HEK293 (cell line): ENCODE measurements around the gene MRFAP1.
A peak's percentile ranks its signal among the peaks of the same experiment; 100 is the strongest.

Experiments
- CTCF ChIA-PET: fragments of 350-600 bp; formaldehyde crosslinking; extraction: SDS; loops from one replicate; lab custom pipeline; 2021; ENCODE audit warnings: antibody characterized with exemption; lab: Yijun Ruan, JAX
- POLR2A ChIA-PET: fragments of 300-600 bp; formaldehyde crosslinking; extraction: SDS; loops from one replicate; lab custom pipeline; 2020; ENCODE audit warnings: antibody characterized with exemption, inconsistent platforms; lab: Yijun Ruan, JAX
- H3K27ac ChIP-seq: fragments of 200-500 bp; sonication (Bioruptor generic); 2 replicates; pipeline ENCODE4 v1.5.1; 2014; ENCODE audit warnings: low read depth, low read length, control low read depth, inconsistent platforms; ENCODE audit errors: extremely low read depth
- H3K36me3 ChIP-seq, 2 experiments: fragments of 200-500 bp in 1 of 2; sonication (Bioruptor generic) in 1 of 2; 1 replicate in 1 of 2; 2 replicates in 1 of 2; pipeline ENCODE4 v1.5.1; 2014 to 2017; ENCODE audit warnings: inconsistent platforms in 2 of 2, low read length in 2 of 2; ENCODE audit not compliant: control insufficient read depth in 2 of 2, insufficient read depth in 1 of 2
- H3K4me1 ChIP-seq: fragments of 200-500 bp; sonication (Bioruptor generic); 2 replicates; pipeline ENCODE4 v1.5.1; 2014; ENCODE audit warnings: mild to moderate bottlenecking, low read length, inconsistent platforms; ENCODE audit not compliant: control insufficient read depth, insufficient read depth
- H3K4me3 ChIP-seq: 2 replicates; pipeline ENCODE4 v1.5.1; 2011; ENCODE audit warnings: low read depth, mild to moderate bottlenecking, control low read depth, low read length, moderate library complexity
- H3K9me3 ChIP-seq: fragments of 200-500 bp; sonication (Bioruptor generic); 2 replicates; pipeline ENCODE4 v1.5.1; 2014; ENCODE audit warnings: low read depth, low read length, inconsistent platforms; ENCODE audit not compliant: control insufficient read depth, insufficient read depth
- GFI1B ChIP-seq: fragments of 450-650 bp; formaldehyde crosslinking; IDR thresholded peaks from 2 replicates; pipeline ENCODE4 v1.5.1; 2016; ENCODE audit warnings: missing biosample characterization, missing genetic modification characterization
- HOXD13 ChIP-seq: sonication (generic); formaldehyde crosslinking; IDR thresholded peaks from 2 replicates; pipeline ENCODE4 v1.8.0; 2022; ENCODE audit warnings: missing genetic modification reagents, borderline replicate concordance
- IKZF3 ChIP-seq: fragments of 450-650 bp; IDR thresholded peaks from 2 replicates; pipeline ENCODE4 v1.5.0; 2018; ENCODE audit warnings: missing biosample characterization, mild to moderate bottlenecking, missing genetic modification characterization, moderate library complexity
- PRDM6 ChIP-seq: fragments of 450-650 bp; formaldehyde crosslinking; IDR thresholded peaks from 2 replicates; pipeline ENCODE4 v1.5.1; 2017; ENCODE audit warnings: missing biosample characterization, missing genetic modification characterization
- ZBTB11 ChIP-seq: fragments of 450-650 bp; formaldehyde crosslinking; conservative IDR thresholded peaks from 2 replicates; pipeline ENCODE4 v1.5.1; 2016; ENCODE audit warnings: low read depth, missing biosample characterization, missing genetic modification characterization
- ZBTB20 ChIP-seq: fragments of 450-650 bp; formaldehyde crosslinking; IDR thresholded peaks from 2 replicates; pipeline ENCODE4 v1.5.1; 2016; ENCODE audit warnings: missing biosample characterization, missing genetic modification characterization
- ZBTB48 ChIP-seq: fragments of 450-650 bp; formaldehyde crosslinking; IDR thresholded peaks from 2 replicates; pipeline ENCODE4 v1.5.1; 2016; ENCODE audit warnings: missing biosample characterization, missing genetic modification characterization
- ZFP69B ChIP-seq: fragments of 450-650 bp; formaldehyde crosslinking; IDR thresholded peaks from 2 replicates; pipeline ENCODE4 v1.5.1; 2016; ENCODE audit warnings: missing biosample characterization, missing genetic modification characterization
- ZIC2 ChIP-seq: fragments of 450-650 bp; formaldehyde crosslinking; IDR thresholded peaks from 2 replicates; pipeline ENCODE4 v1.5.1; 2016; ENCODE audit warnings: missing biosample characterization, missing genetic modification characterization
- ZNF155 ChIP-seq: fragments of 450-650 bp; formaldehyde crosslinking; IDR thresholded peaks from 2 replicates; pipeline ENCODE4 v1.5.1; 2016; ENCODE audit warnings: missing biosample characterization, missing genetic modification characterization
- ZNF394 ChIP-seq: fragments of 450-650 bp; formaldehyde crosslinking; IDR thresholded peaks from 2 replicates; pipeline ENCODE4 v1.5.1; 2016; ENCODE audit warnings: missing biosample characterization, missing genetic modification characterization, mild to moderate bottlenecking, moderate library complexity, borderline replicate concordance
- ZNF544 ChIP-seq: fragments of 450-650 bp; formaldehyde crosslinking; IDR thresholded peaks from 2 replicates; pipeline ENCODE4 v1.5.0; 2017; ENCODE audit warnings: missing biosample characterization, missing genetic modification characterization
- ZNF629 ChIP-seq: fragments of 450-650 bp; formaldehyde crosslinking; IDR thresholded peaks from 2 replicates; pipeline ENCODE4 v1.5.1; 2017; ENCODE audit warnings: missing biosample characterization, missing genetic modification characterization
- ZNF660 ChIP-seq: fragments of 450-650 bp; IDR thresholded peaks from 2 replicates; pipeline ENCODE4 v1.5.1; 2018; ENCODE audit warnings: missing biosample characterization, mild to moderate bottlenecking, missing genetic modification characterization
- TF ChIP-seq, protein P1 (sequence below): fragments of 450-650 bp; formaldehyde crosslinking; IDR thresholded peaks from 2 replicates; pipeline ENCODE4 v1.5.1; 2016; ENCODE audit warnings: missing biosample characterization, missing genetic modification characterization, low read depth
- TF ChIP-seq, protein P2 (sequence below): fragments of 450-650 bp; formaldehyde crosslinking; IDR thresholded peaks from 2 replicates; pipeline ENCODE4 v1.5.1; 2016; ENCODE audit warnings: missing biosample characterization, missing genetic modification characterization
- TF ChIP-seq, protein P3 (sequence below): fragments of 450-650 bp; IDR thresholded peaks from 2 replicates; pipeline ENCODE4 v1.5.1; 2018; ENCODE audit warnings: missing biosample characterization, mild to moderate bottlenecking, missing genetic modification characterization

The MRFAP1 gene

DNA sequence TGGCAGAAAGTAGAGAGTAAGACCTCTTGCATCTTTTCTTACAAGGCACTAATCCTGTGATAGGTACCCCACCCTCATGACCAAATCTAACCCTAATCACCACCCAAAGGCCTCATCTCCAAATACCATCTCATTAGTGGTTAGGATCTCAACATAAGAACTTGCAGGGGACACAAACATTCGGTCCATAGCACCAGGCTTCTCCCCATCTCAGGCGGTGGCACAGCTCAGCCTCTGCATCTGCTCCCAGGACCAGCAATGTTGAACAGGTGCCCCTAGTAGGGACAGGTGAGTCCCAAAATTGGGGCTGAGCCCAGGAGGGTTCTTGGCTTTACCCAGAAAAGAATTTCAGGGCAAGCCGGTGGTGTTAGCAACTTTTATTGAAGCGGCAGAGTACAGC lies 8.4 kb upstream of the MRFAP1 start:
- no peak for TF ChIP-seq ZNF394 (tag by site-specific recombination)
- TF ChIP-seq ZNF629 (tag by site-specific recombination), result no peak
- no peak for TF ChIP-seq ZNF155 (tag by site-specific recombination)
- no peak for TF ChIP-seq ZFP69B (tag by site-specific recombination)
- TF ChIP-seq ZNF660, result no peak
- no peak for TF ChIP-seq GFI1B
- no peak for TF ChIP-seq ZNF544 (tag by site-specific recombination)
- TF ChIP-seq ZBTB11 (tag by site-specific recombination), result no peak
- TF ChIP-seq ZBTB48 (tag by site-specific recombination), result no peak
- Histone ChIP-seq H3K4me3 (no peak overlapping the region), H3K36me3 (no peaks in the 10 kb centered on the region), H3K9me3 (no peaks in the 10 kb centered on the region), H3K27ac (no peak overlapping the region), H3K4me1 (no peaks in the 10 kb centered on the region)
- POLR2A ChIA-PET, result no interaction called here
- CTCF ChIA-PET, result no interaction called here

GRCh38 chr4:6633091-6633906 lies 7.2 kb upstream of the MRFAP1 start:
- no peaks in the 10 kb centered on the region for H3K36me3 ChIP-seq
- TF ChIP-seq, protein P1, sequence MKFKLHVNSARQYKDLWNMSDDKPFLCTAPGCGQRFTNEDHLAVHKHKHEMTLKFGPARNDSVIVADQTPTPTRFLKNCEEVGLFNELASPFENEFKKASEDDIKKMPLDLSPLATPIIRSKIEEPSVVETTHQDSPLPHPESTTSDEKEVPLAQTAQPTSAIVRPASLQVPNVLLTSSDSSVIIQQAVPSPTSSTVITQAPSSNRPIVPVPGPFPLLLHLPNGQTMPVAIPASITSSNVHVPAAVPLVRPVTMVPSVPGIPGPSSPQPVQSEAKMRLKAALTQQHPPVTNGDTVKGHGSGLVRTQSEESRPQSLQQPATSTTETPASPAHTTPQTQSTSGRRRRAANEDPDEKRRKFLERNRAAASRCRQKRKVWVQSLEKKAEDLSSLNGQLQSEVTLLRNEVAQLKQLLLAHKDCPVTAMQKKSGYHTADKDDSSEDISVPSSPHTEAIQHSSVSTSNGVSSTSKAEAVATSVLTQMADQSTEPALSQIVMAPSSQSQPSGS (tag by site-specific recombination), result no peak
- TF ChIP-seq ZIC2 (tag by site-specific recombination) (peak; percentile 32), PRDM6 (tag by site-specific recombination) (0 out of 2 replicates have a peak, but pooled peaks have one; percentile 15), ZBTB20 (tag by site-specific recombination) (no peak), HOXD13 (CRISPR knock-in tag) (peak; percentile 60; the same call in 1 of the 2 replicates), IKZF3 (0 out of 2 replicates have a peak, but pooled peaks have one; percentile 14)
- TF ChIP-seq, protein P2, sequence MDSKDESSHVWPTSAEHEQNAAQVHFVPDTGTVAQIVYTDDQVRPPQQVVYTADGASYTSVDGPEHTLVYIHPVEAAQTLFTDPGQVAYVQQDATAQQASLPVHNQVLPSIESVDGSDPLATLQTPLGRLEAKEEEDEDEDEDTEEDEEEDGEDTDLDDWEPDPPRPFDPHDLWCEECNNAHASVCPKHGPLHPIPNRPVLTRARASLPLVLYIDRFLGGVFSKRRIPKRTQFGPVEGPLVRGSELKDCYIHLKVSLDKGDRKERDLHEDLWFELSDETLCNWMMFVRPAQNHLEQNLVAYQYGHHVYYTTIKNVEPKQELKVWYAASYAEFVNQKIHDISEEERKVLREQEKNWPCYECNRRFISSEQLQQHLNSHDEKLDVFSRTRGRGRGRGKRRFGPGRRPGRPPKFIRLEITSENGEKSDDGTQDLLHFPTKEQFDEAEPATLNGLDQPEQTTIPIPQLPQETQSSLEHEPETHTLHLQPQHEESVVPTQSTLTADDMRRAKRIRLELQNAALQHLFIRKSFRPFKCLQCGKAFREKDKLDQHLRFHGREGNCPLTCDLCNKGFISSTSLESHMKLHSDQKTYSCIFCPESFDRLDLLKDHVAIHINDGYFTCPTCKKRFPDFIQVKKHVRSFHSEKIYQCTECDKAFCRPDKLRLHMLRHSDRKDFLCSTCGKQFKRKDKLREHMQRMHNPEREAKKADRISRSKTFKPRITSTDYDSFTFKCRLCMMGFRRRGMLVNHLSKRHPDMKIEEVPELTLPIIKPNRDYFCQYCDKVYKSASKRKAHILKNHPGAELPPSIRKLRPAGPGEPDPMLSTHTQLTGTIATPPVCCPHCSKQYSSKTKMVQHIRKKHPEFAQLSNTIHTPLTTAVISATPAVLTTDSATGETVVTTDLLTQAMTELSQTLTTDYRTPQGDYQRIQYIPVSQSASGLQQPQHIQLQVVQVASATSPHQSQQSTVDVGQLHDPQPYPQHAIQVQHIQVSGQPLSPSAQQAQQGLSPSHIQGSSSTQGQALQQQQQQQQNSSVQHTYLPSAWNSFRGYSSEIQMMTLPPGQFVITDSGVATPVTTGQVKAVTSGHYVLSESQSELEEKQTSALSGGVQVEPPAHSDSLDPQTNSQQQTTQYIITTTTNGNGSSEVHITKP (tag by site-specific recombination), result peak; percentile 55; the same call in 1 of the 2 replicates
- TF ChIP-seq, protein P3, sequence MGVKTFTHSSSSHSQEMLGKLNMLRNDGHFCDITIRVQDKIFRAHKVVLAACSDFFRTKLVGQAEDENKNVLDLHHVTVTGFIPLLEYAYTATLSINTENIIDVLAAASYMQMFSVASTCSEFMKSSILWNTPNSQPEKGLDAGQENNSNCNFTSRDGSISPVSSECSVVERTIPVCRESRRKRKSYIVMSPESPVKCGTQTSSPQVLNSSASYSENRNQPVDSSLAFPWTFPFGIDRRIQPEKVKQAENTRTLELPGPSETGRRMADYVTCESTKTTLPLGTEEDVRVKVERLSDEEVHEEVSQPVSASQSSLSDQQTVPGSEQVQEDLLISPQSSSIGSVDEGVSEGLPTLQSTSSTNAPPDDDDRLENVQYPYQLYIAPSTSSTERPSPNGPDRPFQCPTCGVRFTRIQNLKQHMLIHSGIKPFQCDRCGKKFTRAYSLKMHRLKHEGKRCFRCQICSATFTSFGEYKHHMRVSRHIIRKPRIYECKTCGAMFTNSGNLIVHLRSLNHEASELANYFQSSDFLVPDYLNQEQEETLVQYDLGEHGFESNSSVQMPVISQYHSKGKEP (tag by site-specific recombination), result peak; percentile 45; the same call in 1 of the 2 replicates
- ChIA-PET POLR2A (interaction anchor here (0.6 kb wide), 1 partner anchor 31 kb away, joined by 3 read pairs; no protein-coding TSS in a partner anchor), CTCF (interaction anchor here (0.6 to 1.3 kb wide), 6 partner anchors 9 to 786 kb away, joined by 3 to 7 read pairs (median 4); no protein-coding TSS in a partner anchor)
- no peak overlapping the region for H3K4me3 ChIP-seq
- H3K9me3 ChIP-seq, result no peaks in the 10 kb centered on the region
- H3K27ac ChIP-seq, result no peak overlapping the region; the same call in 1 of the 2 replicates
- H3K4me1 ChIP-seq, result no peaks in the 10 kb centered on the region
